SK-N-MC (cell line): ENCODE results near the gene VPS39.

ENCODE experiments used
- EZH2 ChIP-seq: fragments of 200-600 bp; sonication (generic); IDR thresholded peaks from one replicate; pipeline ENCODE4 v1.6.1; 2017; ENCODE audit warnings: antibody characterized with exemption
- POLR2AphosphoS5 ChIP-seq: IDR thresholded peaks from 2 replicates; pipeline ENCODE4 v1.6.1; 2012; ENCODE audit warnings: mild to moderate bottlenecking, low read depth, low read length, borderline replicate concordance

DNA sequence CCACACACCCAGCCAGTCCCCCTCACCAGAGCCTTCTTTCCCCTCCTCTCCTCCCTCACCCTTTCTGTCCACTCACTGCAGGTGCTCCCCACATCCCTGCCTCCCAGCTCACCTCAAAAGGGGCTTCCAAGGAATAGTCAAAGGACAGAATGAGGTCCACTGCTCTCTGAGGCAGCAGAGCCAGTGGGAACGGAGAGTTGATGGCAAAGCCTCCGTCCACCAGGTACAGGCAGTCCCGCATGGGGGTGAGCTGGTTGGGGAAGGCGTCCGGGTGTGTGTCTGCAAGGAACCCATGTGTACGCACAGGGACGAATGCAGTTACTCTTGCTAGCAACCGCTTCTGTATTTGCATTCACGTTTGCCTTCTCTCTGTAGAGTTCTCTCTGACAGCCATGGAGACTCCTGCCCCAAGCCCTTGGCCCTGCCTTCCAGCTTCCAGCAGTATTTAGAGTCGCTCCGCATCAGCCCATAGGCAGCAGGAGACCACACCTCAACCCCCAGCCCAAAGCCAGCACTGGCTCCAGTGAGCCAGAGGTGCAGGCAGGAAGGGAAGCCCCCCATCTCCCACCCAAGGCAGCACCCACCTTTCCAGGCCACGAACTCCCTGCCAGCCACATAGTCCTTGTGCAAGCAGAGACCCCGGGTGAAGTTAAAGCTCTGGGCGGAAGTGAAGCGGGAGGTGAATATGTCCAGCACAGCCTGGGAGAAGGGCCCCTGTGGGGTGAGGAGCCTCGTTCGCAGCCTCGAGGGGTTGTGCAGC lies 64.1 kb downstream of the VPS39 start:
- TF ChIP-seq EZH2, result no peak
- no peak for TF ChIP-seq POLR2AphosphoS5
